A375 (cell line): ENCODE results near the gene PLPP7. TPM values are rescaled to one million over a fixed set of nuclear protein-coding genes. Genes with fewer than 3 reads are reported as not detected.

Source experiments
- total RNA-seq: library from RNA; depleted of rRNA; stranded (reverse); fragments of >200 nt; shearing (Covaris generic); gene quantifications from 2 replicates; pipeline ENCODE4 v1.2.3, GENCODE V29; 2014; rRNA removed

The PLPP7 gene
- 8.4 and 8.9 TPM in 2 replicates for total RNA-seq

DNA sequence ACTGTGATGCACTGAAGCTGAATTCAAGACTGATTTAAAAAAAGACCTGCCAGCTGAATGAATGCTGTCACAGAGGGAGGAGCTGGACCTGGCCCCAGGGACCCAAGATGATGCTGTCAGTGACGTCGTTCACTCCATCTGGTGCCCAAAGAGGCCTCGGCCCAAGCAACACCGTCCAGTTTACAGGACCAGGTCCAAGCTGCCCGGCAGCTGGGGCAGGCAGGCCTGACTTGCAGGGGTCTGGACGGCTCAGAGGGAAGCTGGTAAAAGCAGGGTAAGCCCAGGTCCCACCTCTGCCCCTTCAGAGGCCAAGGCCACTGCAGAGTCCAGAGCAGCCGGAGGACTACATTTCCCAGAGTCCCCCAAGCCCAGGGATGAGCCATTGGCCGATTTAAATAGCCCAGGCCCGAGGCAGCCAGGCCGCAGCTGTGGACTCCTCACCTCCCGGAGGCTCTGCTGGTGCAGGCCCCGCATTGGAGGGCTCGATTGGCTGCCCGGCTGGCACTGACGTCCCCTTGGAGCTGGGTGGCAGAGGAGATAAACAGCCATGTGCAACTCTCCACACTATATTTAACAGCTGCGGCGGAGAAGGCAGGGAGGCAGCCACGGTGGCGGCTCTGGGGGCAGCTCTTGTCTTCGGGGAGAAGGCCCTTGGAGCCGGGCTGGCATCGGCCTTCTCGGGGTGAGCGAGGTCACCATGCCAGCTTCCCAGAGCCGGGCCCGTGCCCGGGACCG is at the start of gene PLPP7:
Gene PLPP7, plus strand, starts transcription at position 423 of the 735 bp plus-strand sequence. Its CDS starts 275 bp downstream, at position 698.

DNA sequence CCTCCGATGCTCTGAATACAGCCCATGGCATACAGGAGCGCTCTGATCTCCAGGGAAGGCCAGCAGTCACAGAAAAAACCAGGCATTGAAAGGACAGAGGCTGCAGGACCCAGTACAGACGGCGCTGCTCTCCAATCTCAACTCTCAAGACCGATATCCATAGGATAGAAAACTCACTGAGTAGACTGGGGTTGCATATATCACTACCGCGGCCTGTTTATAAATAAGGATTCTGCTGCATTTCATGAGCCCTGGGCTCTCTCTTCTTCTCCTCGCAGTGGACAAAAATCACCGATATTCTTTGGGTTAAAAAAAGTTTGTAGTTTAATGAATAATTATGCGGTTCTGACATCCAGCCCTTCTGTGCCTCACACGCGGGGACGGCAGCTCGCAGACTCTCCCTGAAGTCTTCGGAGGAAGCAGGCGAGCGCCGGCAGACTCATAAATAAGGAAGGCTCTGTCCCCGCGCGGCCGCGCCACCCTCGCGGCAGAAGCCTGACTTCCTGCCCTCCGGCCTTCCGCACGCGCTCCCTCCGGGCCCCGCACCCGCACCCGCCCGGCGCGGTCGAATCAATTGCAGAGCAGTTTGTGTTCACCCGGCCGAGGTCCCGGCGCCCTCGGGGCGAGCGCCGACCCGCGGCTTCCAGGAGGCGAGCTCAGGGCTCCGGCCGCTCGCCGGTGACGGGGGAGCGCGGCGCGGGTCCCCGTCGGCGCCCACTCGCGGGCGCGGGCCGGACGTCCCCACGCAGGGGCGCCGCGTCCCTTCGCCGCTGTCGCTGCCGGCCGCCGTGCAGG is 13.2 kb upstream of the PLPP7 start, which contains the start of gene FAM78A:
Gene FAM78A, minus strand, starts transcription at position 417 of the 795 bp plus-strand sequence. Its CDS starts 331 bp downstream, at position 86.

Other genes with a start within 250 kb of the PLPP7 start
- gene AIF1L, start 193.2 kb upstream of the PLPP7 start, total RNA-seq, result 30.1 and 30.9 TPM in 2 replicates
- gene NUP214, start 164.1 kb upstream of the PLPP7 start, total RNA-seq, result 23.5 and 24.2 TPM in 2 replicates
- 6.7 and 6.9 TPM in 2 replicates for gene FAM78A, start 13.2 kb upstream of the PLPP7 start, total RNA-seq
- 120 and 122 TPM in 2 replicates for gene PRRC2B, start 104.4 kb downstream of the PLPP7 start, total RNA-seq
- 23.3 and 25.5 TPM in 2 replicates for gene POMT1, start 213.2 kb downstream of the PLPP7 start, total RNA-seq
- 48.5 and 59.1 TPM in 2 replicates for gene UCK1, start 241.5 kb downstream of the PLPP7 start, total RNA-seq